Measurements from ENCODE around the gene PHLPP1.

GRCh38 chr18:62828852-62829251 lies 113.5 kb downstream of the PHLPP1 start:
- TF ChIP-seq CTCF (CRISPR knock-in tag; IDR thresholded peaks at IDR 0.05) (no peak), PHF8 (CRISPR knock-in tag; IDR thresholded peaks at IDR 0.05) (no peak), RBFOX2 (IDR thresholded peaks at IDR 0.05; ENCODE audit: low read depth, low read length) (no peak), CREB3 (CRISPR knock-in tag; IDR thresholded peaks at IDR 0.05) (no peak), NR2C2 (CRISPR knock-in tag; IDR thresholded peaks at IDR 0.05; ENCODE audit: borderline replicate concordance) (no peak), MLX (CRISPR knock-in tag; IDR thresholded peaks at IDR 0.05) (no peak), TCF12 (IDR thresholded peaks at IDR 0.05) (no peak), TCF12 (CRISPR knock-in tag; IDR thresholded peaks at IDR 0.05) (no peak), ZNF281 (CRISPR knock-in tag; IDR thresholded peaks at IDR 0.05; ENCODE audit: borderline replicate concordance) (no peak), HDAC6 (IDR thresholded peaks at IDR 0.05; ENCODE audit: low read depth, low read length) (no peak), CREM (IDR thresholded peaks at IDR 0.05) (no peak), CREM (CRISPR knock-in tag; IDR thresholded peaks at IDR 0.05) (no peak), RFX5 (IDR thresholded peaks at IDR 0.05; ENCODE audit: low read depth, low read length) (no peak), SNAPC5 (CRISPR knock-in tag; IDR thresholded peaks at IDR 0.05; ENCODE audit: borderline replicate concordance) (no peak), NFRKB (IDR thresholded peaks at IDR 0.05) (no peak), MAFK (conservative IDR thresholded peaks at IDR 0.05 in 1 of 2, IDR thresholded peaks at IDR 0.05 in 1 of 2; ENCODE audit: low read length in 2 of 2) (no peak)
